ENCODE measurements around the gene RRM2. TPM values are rescaled to one million over a fixed set of nuclear protein-coding genes. Genes with fewer than 3 reads are reported as not detected.

Gene RRM2
- total RNA-seq, 4 donors from 2014 or later, result 27.2 TPM; not detected in 3

DNA sequence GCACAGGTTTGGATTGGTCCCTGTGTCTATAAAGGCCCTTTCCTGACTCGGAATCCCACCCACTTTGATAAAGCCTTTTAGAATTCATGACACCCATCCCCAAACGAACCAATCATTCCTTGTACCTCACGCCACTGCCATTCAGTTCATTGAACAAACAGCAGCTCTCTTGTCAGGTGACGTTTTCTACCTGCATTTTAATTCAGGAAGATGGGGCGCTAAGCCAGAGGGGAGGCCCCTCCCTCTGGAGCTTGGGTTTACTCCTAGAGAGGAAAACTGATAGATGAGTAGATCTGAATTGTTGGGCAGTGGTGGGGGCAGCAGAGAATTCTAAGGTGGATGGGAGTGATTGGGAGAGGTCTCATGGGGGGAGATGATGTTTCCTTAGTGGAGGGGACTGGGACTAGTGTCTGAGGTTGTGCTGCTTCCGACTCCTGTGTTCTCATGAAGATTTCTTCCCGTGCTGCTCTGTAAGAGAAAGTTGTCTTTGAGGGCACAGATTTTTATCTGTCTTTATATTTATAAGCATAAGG, 9.6 kb downstream of the RRM2 start:
- H3K27me3 ChIP-seq, result no peaks in the 10 kb centered on the region
- no peaks in the 10 kb centered on the region for H3K4me1 ChIP-seq
- intact Hi-C loops (cut with DNase I; ENCODE audit: low total_unique reads), result no loop called here
- TF ChIP-seq, protein P1, sequence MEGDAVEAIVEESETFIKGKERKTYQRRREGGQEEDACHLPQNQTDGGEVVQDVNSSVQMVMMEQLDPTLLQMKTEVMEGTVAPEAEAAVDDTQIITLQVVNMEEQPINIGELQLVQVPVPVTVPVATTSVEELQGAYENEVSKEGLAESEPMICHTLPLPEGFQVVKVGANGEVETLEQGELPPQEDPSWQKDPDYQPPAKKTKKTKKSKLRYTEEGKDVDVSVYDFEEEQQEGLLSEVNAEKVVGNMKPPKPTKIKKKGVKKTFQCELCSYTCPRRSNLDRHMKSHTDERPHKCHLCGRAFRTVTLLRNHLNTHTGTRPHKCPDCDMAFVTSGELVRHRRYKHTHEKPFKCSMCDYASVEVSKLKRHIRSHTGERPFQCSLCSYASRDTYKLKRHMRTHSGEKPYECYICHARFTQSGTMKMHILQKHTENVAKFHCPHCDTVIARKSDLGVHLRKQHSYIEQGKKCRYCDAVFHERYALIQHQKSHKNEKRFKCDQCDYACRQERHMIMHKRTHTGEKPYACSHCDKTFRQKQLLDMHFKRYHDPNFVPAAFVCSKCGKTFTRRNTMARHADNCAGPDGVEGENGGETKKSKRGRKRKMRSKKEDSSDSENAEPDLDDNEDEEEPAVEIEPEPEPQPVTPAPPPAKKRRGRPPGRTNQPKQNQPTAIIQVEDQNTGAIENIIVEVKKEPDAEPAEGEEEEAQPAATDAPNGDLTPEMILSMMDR (IDR thresholded peaks at IDR 0.05), result no peak
- no peak for TF ChIP-seq POLR2A (IDR thresholded peaks at IDR 0.05)
- no peaks in the 10 kb centered on the region for H3K36me3 ChIP-seq
- H3K9me3 ChIP-seq, result no peaks in the 10 kb centered on the region
- H3K27ac ChIP-seq, result no peak overlapping the region
- DNase-seq, result no peak
- no peak overlapping the region for H3K4me3 ChIP-seq

DNA sequence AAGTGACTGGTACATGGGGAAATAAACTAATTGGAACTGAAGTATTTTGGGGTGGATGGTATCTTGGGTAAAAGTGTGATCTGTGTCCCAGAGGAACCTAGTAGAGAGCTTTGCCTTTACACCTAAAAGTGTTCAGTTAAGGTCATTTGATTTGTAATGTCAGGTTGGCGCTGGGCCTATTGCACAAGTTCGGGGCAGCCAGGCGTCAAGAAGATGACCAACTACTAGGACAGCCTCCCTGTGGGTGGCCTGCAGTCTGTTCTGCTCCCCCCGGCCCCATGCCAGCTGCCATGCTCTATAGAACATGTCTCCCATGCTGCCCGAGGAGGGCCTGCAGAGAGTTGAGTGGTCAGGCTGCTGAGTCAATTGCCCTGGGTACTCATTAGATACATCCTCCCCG, 10.1 kb downstream of the RRM2 start:
- intact Hi-C loops (cut with DNase I; ENCODE audit: low total_unique reads), result no loop called here
- H3K27me3 ChIP-seq, result no peaks in the 10 kb centered on the region
- no peak overlapping the region for H3K4me3 ChIP-seq
- no peak for DNase-seq
- H3K36me3 ChIP-seq, result no peaks in the 10 kb centered on the region
- H3K9me3 ChIP-seq, result no peaks in the 10 kb centered on the region
- no peak for TF ChIP-seq POLR2A (IDR thresholded peaks at IDR 0.05)
- TF ChIP-seq, protein P1 (IDR thresholded peaks at IDR 0.05), result no peak
- no peaks in the 10 kb centered on the region for H3K4me1 ChIP-seq
- H3K27ac ChIP-seq, result no peak overlapping the region

DNA sequence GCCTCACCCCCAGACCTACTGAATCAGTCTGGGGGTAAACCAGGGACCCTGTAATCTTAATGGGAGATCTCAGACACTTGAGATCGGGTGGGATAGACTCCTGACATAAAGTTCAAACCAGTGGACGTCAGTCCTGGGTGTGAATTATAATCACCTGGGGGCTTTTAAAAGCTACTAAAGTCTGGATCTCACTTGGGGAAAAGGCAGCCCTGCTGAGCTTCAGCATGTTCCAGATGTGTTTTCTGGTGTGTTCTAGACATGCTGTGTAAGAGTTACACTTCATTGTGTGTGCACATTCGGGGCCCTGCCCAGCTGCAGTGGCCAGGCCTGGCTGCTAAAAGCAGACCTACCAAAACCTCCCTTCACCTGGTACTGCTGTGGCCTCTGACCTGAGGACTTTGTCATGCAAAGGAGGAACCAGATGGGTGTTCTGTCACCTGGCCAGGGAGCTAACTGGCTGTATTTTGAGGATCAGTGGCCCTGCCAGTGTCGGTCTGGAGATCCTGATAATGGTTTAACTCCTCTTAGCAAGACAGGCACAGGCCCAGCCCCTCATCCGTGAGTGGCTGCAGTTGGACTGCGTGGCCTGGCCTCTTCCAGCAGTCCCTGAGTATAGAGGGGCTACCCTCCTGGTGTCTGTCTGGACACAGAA, 10.6 kb downstream of the RRM2 start:
- Histone ChIP-seq H3K4me1 (no peaks in the 10 kb centered on the region), H3K27me3 (no peaks in the 10 kb centered on the region), H3K27ac (no peak overlapping the region), H3K9me3 (no peaks in the 10 kb centered on the region), H3K4me3 (no peak overlapping the region), H3K36me3 (no peaks in the 10 kb centered on the region)
- intact Hi-C loops (cut with DNase I; ENCODE audit: low total_unique reads), result no loop called here
- no peak for DNase-seq
- no peak for TF ChIP-seq POLR2A (IDR thresholded peaks at IDR 0.05)
- TF ChIP-seq, protein P1 (IDR thresholded peaks at IDR 0.05), result no peak

DNA sequence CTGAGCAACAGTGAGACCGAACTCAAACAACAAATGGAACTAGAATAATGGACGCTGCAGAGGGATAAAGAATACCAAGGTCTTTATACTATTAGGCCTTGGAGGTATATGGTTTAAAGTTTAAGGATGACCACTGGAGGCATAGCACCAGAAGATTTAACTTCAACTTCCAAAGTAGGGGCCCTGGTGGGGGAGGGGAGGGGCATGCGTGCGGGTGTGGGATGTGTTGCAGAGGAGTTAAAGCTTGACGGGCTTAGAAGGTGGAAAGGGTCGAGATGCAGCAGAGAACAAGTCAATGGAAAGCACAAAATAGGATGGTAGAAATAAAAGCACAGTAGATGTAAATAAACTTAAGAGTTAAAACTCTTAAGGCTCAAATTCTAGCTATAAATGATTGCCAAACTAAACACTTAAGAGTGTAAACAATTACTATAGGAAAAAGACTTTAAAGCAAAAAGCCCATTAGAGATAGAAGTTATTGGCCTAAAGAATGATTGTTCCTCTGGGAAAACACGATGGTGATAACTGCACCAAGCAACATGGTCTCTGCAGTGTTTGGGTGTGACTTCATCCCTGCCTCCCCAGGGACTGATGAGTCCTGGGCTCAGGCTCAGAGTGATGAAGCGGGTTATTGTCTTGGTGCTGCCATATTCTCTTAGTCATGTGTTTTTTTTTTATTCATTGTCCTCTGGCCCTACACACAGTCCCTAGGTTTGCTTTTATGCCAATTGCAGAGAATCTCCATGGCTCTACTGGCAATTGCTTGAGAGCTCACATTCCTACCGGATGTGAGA, 13.0 kb downstream of the RRM2 start:
- TF ChIP-seq, protein P1 (IDR thresholded peaks at IDR 0.05), result no peak
- no peak for TF ChIP-seq POLR2A (IDR thresholded peaks at IDR 0.05)
- Histone ChIP-seq H3K27me3 (no peaks in the 10 kb centered on the region), H3K27ac (no peak overlapping the region), H3K36me3 (no peaks in the 10 kb centered on the region), H3K4me1 (no peaks in the 10 kb centered on the region), H3K4me3 (no peak overlapping the region), H3K9me3 (no peaks in the 10 kb centered on the region)
- no peak for DNase-seq
- intact Hi-C loops (cut with DNase I; ENCODE audit: low total_unique reads), result no loop called here

Data from uterus (tissue), 4 donors.